Naive thymus-derived CD4-positive, alpha-beta T cell (primary cell): ENCODE data around the gene MRPL58. TPM values are rescaled to one million over a fixed set of nuclear protein-coding genes. Genes with fewer than 3 reads are reported as not detected.
"Not testable (repeated sequence)": the region's sequence is repeated elsewhere in the genome, so short reads cannot be mapped to it uniquely, and the experiment has no call there.

Experiments
- ATAC-seq: fragments of 150-1000 bp; cut with Tn5 transposase; 2 replicates; pipeline ENCODE4 v1.10.0; 2021; ENCODE audit warnings: mild to moderate bottlenecking, moderate library complexity
- CTCF ChIA-PET: fragments of 350-600 bp; sonication (Branson Sonifier 250); formaldehyde crosslinking; loops from one replicate; lab custom pipeline; 2021; ENCODE audit warnings: antibody characterized with exemption; lab: Charles Lee
- POLR2A ChIA-PET: fragments of 350-600 bp; sonication (Branson Sonifier 250); formaldehyde crosslinking; loops from one replicate; lab custom pipeline; 2021; ENCODE audit warnings: antibody characterized with exemption, inconsistent platforms; lab: Charles Lee
- DNase-seq, 9 donors: peaks; one replicate each; pipeline versions ENCODE4 v3.0.0 to v3.0.0-alpha.2; 2020 to 2022; ENCODE audit warnings: mixed read lengths in 1 of 9
- H3K27ac ChIP-seq: one replicate; pipeline ENCODE4 v1.7.0; 2013; ENCODE audit warnings: mild to moderate bottlenecking, low read depth, low read length, moderate library complexity
- H3K27me3 ChIP-seq, 2 donors: one replicate each; pipeline ENCODE4 v1.7.0; 2013; ENCODE audit warnings: low read length in 2 of 2, mild to moderate bottlenecking in 2 of 2, moderate library complexity in 2 of 2; ENCODE audit not compliant: control insufficient read depth in 2 of 2, insufficient read depth in 2 of 2
- H3K36me3 ChIP-seq, 3 experiments: 1 replicate in 2 of 3; 2 replicates in 1 of 3; pipeline ENCODE4 v1.7.0; 2013; ENCODE audit warnings: low read length in 3 of 3, mild to moderate bottlenecking in 3 of 3, moderate library complexity in 1 of 3; ENCODE audit not compliant: insufficient read depth in 3 of 3, control insufficient read depth in 2 of 3
- H3K4me1 ChIP-seq, 2 donors: one replicate each; pipeline ENCODE4 v1.7.0; 2013; ENCODE audit warnings: low read length in 2 of 2, mild to moderate bottlenecking in 2 of 2, moderate library complexity in 1 of 2; ENCODE audit not compliant: control insufficient read depth in 2 of 2, insufficient read depth in 2 of 2
- H3K4me3 ChIP-seq: 2 replicates; pipeline ENCODE4 v1.7.0; 2013; ENCODE audit warnings: mild to moderate bottlenecking, low read length
- H3K9me3 ChIP-seq, 3 experiments: 1 replicate in 2 of 3; 2 replicates in 1 of 3; pipeline ENCODE4 v1.7.0; 2013; ENCODE audit warnings: low read length in 3 of 3; ENCODE audit not compliant: control insufficient read depth in 2 of 3
- H3K27ac Mint-ChIP-seq, 9 donors: one replicate each; pipeline ENCODE4 v1.8.0; 2020 to 2022; ENCODE audit warnings: mixed read lengths in 9 of 9, mild to moderate bottlenecking in 8 of 9, moderate library complexity in 5 of 9, inconsistent platforms in 2 of 9
- H3K27me3 Mint-ChIP-seq, 5 donors: one replicate each; pipeline ENCODE4 v1.8.0; 2021 to 2022; ENCODE audit warnings: mixed read lengths in 5 of 5, mild to moderate bottlenecking in 1 of 5
- H3K36me3 Mint-ChIP-seq, 5 donors: one replicate each; pipeline ENCODE4 v1.8.0; 2020 to 2022; ENCODE audit warnings: mixed read lengths in 5 of 5, mild to moderate bottlenecking in 3 of 5, inconsistent platforms in 1 of 5
- H3K4me1 Mint-ChIP-seq, 7 donors: one replicate each; pipeline ENCODE4 v1.8.0; 2020 to 2022; ENCODE audit warnings: mixed read lengths in 7 of 7, mild to moderate bottlenecking in 3 of 7, inconsistent platforms in 1 of 7
- H3K4me3 Mint-ChIP-seq, 10 donors: one replicate each; pipeline ENCODE4 v1.8.0; 2020 to 2022; ENCODE audit warnings: mild to moderate bottlenecking in 10 of 10, mixed read lengths in 10 of 10, moderate library complexity in 6 of 10, inconsistent platforms in 2 of 10
- H3K9me3 Mint-ChIP-seq, 11 donors: one replicate each; pipeline ENCODE4 v1.8.0; 2020 to 2022; ENCODE audit warnings: mixed read lengths in 11 of 11, mild to moderate bottlenecking in 4 of 11, inconsistent platforms in 1 of 11, moderate library complexity in 1 of 11
- intact Hi-C, 2 donors: fragments of 100-400 bp; cut with micrococcal nuclease; formaldehyde crosslinking; loops; one replicate each; pipeline ENCODE4 v1.15.1; 2023
- polyA plus RNA-seq, 2 donors: library from polyadenylated mRNA; unstranded; fragments of 300-500 nt; fragmentation: Illumina TruSeq; gene quantifications; one replicate each; pipeline ENCODE4 v1.2.3, GENCODE V29; 2021
- total RNA-seq, 6 experiments: library from RNA in 5 of 6; stranded (reverse) in 5 of 6; gene quantifications; 1 replicate in 5 of 6; 2 replicates in 1 of 6; pipeline ENCODE4 v1.2.3 and lab custom pipeline; 2021 to 2026

Gene MRPL58
- total and polyA plus RNA-seq, 7 experiments from 2014 or later, result 11.7 to 71.4 (median 25.1) TPM

GRCh38 chr17:74969501-74969900 is 43.0 kb upstream of the MRPL58 start:
- H3K4me3 ChIP-seq, H3K9me3 ChIP-seq, H3K36me3 Mint-ChIP-seq, H3K4me1 ChIP-seq, DNase-seq, H3K4me3 Mint-ChIP-seq, H3K36me3 ChIP-seq, ATAC-seq, H3K9me3 Mint-ChIP-seq, H3K27me3 ChIP-seq, intact Hi-C loops, H3K27ac ChIP-seq: not testable (repeated sequence)
- ChIA-PET POLR2A (interaction anchor here (1.6 kb wide), 1 partner anchor 13 kb away, joined by 3 read pairs; no protein-coding TSS in a partner anchor), CTCF (interaction anchor here (0.7 to 1.3 kb wide), 3 partner anchors 8 to 271 kb away, joined by 3 to 5 read pairs (median 3); no protein-coding TSS in a partner anchor)
- peak overlapping the region in 1 of 9 donors; percentile 61 for H3K27ac Mint-ChIP-seq
- peaks cover 5 to 18% (median 7%) of the 10 kb centered on the region in 7 donors for H3K4me1 Mint-ChIP-seq
- H3K27me3 Mint-ChIP-seq, result peaks cover 0 to 38% (median 7%) of the 10 kb centered on the region in 5 donors

- H3K9me3 ChIP-seq, result no peaks in the 10 kb centered on the region
- no peak overlapping the region for H3K4me3 ChIP-seq
- ChIA-PET CTCF (interaction anchor here (1.2 to 1.3 kb wide), 3 partner anchors 8 to 17 kb away, joined by 3 to 5 read pairs (median 4); partner anchors contain the start of gene CDR2L), POLR2A (interaction anchor here (1.2 kb wide), 1 partner anchor 21 kb away, joined by 3 read pairs; no protein-coding TSS in a partner anchor)
- intact Hi-C loops, result loop anchor here in 1 of 2 donors (5.0 kb wide), 1 partner anchor 437 kb away; the partner anchor contains the start of gene GRB2
- Mint-ChIP-seq H3K4me3 (peak overlapping the region in 7 of 10 donors; percentile 45 to 98 (median 78)), H3K36me3 (no peaks in the 10 kb centered on the region), H3K4me1 (peaks cover 5 to 18% (median 7%) of the 10 kb centered on the region in 7 donors), H3K27me3 (peaks cover 0 to 47% (median 7%) of the 10 kb centered on the region in 5 donors), H3K27ac (peak overlapping the region in 3 of 9 donors; percentile 48 to 62 (median 61)), H3K9me3 (no peaks in the 10 kb centered on the region)
- ATAC-seq (no peak), DNase-seq (no peak)
- peaks cover 4 to 9% of the 10 kb centered on the region in 2 donors for H3K4me1 ChIP-seq
- H3K27me3 ChIP-seq, result no peaks in the 10 kb centered on the region
- no peak overlapping the region for H3K27ac ChIP-seq
- no peaks in the 10 kb centered on the region for H3K36me3 ChIP-seq
These were observed 42.1 kb upstream of the MRPL58 start for GRCh38 chr17:74970395-74970794.

- Histone ChIP-seq H3K27me3 (no peaks in the 10 kb centered on the region), H3K4me3 (no peak overlapping the region), H3K4me1 (peaks cover 4 to 9% of the 10 kb centered on the region in 2 donors), H3K27ac (no peak overlapping the region), H3K36me3 (no peaks in the 10 kb centered on the region), H3K9me3 (no peaks in the 10 kb centered on the region)
- H3K4me1 Mint-ChIP-seq, result peaks cover 5 to 18% (median 7%) of the 10 kb centered on the region in 7 donors
- intact Hi-C loops, result loop anchor here in 1 of 2 donors (5.0 kb wide), 1 partner anchor 436 kb away; the partner anchor contains the start of gene GRB2
- H3K9me3 Mint-ChIP-seq, result no peaks in the 10 kb centered on the region
- H3K4me3 Mint-ChIP-seq, result peak overlapping the region; percentile 45 to 98 (median 76)
- ATAC-seq, result no peak
- peak overlapping the region in 3 of 9 donors; percentile 36 to 49 (median 48) for H3K27ac Mint-ChIP-seq
- CTCF ChIA-PET, result interaction anchor here (1.2 to 2.8 kb wide), 3 partner anchors 9 to 42 kb away, joined by 4 to 13 read pairs (median 5); partner anchors contain the start of genes CDR2L and MRPL58
- H3K36me3 Mint-ChIP-seq, result no peaks in the 10 kb centered on the region
- peaks cover 0 to 52% (median 7%) of the 10 kb centered on the region in 5 donors for H3K27me3 Mint-ChIP-seq
- POLR2A ChIA-PET, result interaction anchor here (0.9 to 2.0 kb wide), 6 partner anchors 12 to 77 kb away, joined by 3 to 9 read pairs (median 4); partner anchors contain the start of genes CDR2L and MRPL58
- DNase-seq, result no peak
These were observed 41.2 kb upstream of the MRPL58 start for GRCh38 chr17:74971069-74971841.

- peak overlapping the region; percentile 51 for H3K27ac ChIP-seq
- no peaks in the 10 kb centered on the region for H3K36me3 ChIP-seq
- Mint-ChIP-seq H3K4me1 (peaks cover 5 to 18% (median 7%) of the 10 kb centered on the region in 7 donors), H3K36me3 (no peaks in the 10 kb centered on the region), H3K4me3 (peak overlapping the region; percentile 45 to 98 (median 76)), H3K9me3 (no peaks in the 10 kb centered on the region), H3K27me3 (peaks cover 0 to 54% (median 7%) of the 10 kb centered on the region in 5 donors), H3K27ac (peak overlapping the region in 2 of 9 donors; percentile 14 to 36)
- no peak overlapping the region for H3K4me3 ChIP-seq
- intact Hi-C loops, result loop anchor here (1.0 to 5.0 kb wide), 6 partner anchors 11 to 436 kb away; partner anchors contain the start of genes CDR2L (in 2 of the 2) and GRB2 (in 1 of the 2)
- no peak for DNase-seq
- no peak for ATAC-seq
- no peaks in the 10 kb centered on the region for H3K9me3 ChIP-seq
- H3K4me1 ChIP-seq, result peaks cover 4 to 9% of the 10 kb centered on the region in 2 donors
- CTCF ChIA-PET, result interaction anchor here (0.7 to 2.8 kb wide), 2 partner anchors 41 to 266 kb away, joined by 3 to 13 read pairs; partner anchors contain the start of gene MRPL58
- POLR2A ChIA-PET, result interaction anchor here (0.6 to 2.0 kb wide), 9 partner anchors 10 to 99 kb away, joined by 3 to 15 read pairs (median 4); partner anchors contain the start of genes CDR2L and MRPL58
- no peaks in the 10 kb centered on the region for H3K27me3 ChIP-seq
These were observed 40.7 kb upstream of the MRPL58 start for GRCh38 chr17:74971842-74972106.

GRCh38 chr17:74972107-74972972 is 40.1 kb upstream of the MRPL58 start, which contains the start of gene HID1:
Gene HID1 (minus strand): TSS chr17:74972759. CDS start chr17:74972656, 103 bp downstream.
- DNase-seq, result peak; percentile 60 to 79 (median 74)
- Histone ChIP-seq H3K27ac (peak within 1 kb of the TSS; percentile 51), H3K9me3 (no peaks in the 10 kb centered on the region), H3K27me3 (no peaks in the 10 kb centered on the region), H3K4me3 (peak within 1 kb of the TSS; percentile 58), H3K4me1 (peaks cover 4 to 9% of the 10 kb centered on the region in 2 donors), H3K36me3 (no peaks in the 10 kb centered on the region)
- POLR2A ChIA-PET, result interaction anchor here (0.6 to 2.0 kb wide), 11 partner anchors 11 to 140 kb away, joined by 3 to 15 read pairs (median 4); partner anchors contain the start of genes CDR2L and MRPL58
- peak; percentile 93 for ATAC-seq
- intact Hi-C loops, result loop anchor here (1.0 to 5.0 kb wide), 6 partner anchors 10 to 435 kb away; partner anchors contain the start of genes CDR2L (in 2 of the 2) and GRB2 (in 1 of the 2)
- Mint-ChIP-seq H3K4me1 (peaks cover 5 to 18% (median 7%) of the 10 kb centered on the region in 7 donors), H3K36me3 (no peaks in the 10 kb centered on the region), H3K27me3 (peaks cover 0 to 55% (median 7%) of the 10 kb centered on the region in 5 donors), H3K4me3 (peak within 1 kb of the TSS; percentile 80 to 98 (median 87)), H3K9me3 (no peaks in the 10 kb centered on the region), H3K27ac (peak within 1 kb of the TSS in 8 of 9 donors; percentile 56 to 86 (median 80))
- CTCF ChIA-PET, result interaction anchor here (0.6 to 2.8 kb wide), 4 partner anchors 40 to 292 kb away, joined by 3 to 13 read pairs (median 6); partner anchors contain the start of gene MRPL58
